ENCODE results near the gene DDX43. TPM values are rescaled to one million over a fixed set of nuclear protein-coding genes. Genes with fewer than 3 reads are reported as not detected.
"Not testable (repeated sequence)": the region's sequence is repeated elsewhere in the genome, so short reads cannot be mapped to it uniquely, and the experiment has no call there.

DDX43 gene
- total RNA-seq, 1 experiment from 2014 or later, result not detected

DNA sequence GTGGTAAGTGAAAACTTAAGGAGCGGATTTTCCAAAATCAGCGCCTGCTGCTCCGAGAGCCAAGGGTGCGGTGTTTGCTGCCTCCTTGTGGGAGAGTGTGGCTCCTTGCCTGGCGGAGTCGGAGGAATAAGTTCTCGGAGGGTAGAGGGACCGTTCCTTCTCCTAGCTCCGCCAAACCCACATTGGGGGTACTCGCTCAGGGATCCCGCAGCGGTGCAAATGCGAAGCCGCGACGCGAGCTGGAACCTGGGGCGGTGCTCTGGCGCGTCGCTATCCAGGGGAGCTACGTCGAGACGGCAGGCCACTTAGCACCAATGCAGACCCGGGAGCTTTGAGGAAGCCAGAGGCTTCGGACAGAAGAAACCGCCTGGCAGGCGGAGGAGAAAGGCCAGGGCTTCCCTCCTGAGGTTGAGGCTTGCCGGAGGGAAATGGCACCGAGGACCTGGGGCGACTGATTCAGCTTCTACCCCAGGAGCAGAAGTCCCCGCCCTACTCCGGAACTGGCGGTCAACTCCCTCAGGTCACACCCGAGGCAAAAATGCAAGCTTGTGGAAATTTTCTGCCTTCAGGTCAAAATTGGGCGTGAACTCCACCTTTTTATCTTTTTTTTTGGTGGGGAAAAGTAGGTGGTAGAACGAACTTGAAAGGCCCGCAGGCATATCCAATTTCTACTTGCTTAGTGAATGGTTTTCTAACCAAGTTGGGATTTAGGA, 5.7 kb upstream of the DDX43 start:
- DNase-seq (ENCODE audit: low spot score), result no peak

DNA sequence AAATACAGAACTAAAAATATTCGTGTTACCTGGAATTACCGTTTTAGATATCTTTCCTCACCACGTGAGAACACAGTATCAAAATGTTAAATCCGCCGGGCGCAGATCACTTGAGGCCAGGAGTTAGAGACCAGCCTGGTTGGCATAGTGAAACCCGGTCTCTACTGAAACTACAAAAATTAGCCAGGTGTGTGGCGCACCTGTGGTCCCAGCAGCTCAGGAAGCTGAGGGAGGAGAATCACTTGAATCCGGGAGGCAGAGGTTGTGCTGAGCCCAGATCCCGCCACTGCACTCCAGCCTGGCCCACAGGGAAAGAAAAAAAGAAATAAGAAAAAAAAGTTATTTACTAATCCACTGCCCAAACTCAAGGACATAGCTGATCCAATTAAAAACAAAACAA, 4.8 kb upstream of the DDX43 start:
- no peak for DNase-seq (ENCODE audit: low spot score)

DNA sequence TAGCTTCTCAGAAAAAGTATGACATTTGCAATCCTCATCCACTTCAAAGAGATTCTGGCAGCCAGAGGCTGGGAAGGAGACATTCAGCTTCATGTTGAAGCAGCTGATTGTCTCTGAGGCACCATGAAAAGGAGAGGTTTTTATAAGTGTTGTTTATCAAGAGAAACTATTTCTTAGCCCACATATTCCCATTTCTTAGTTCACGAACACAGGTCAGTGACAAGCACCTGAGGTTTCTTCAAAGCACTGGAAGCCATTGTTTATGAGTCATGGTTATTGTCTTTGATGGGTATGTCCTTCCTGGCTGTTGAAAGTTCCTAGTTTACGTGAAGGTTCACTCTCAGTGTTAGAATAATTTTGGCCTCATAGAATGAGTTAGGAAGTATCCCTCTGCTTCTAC, 3.0 kb upstream of the DDX43 start:
- no peak for DNase-seq (ENCODE audit: low spot score)

DNA sequence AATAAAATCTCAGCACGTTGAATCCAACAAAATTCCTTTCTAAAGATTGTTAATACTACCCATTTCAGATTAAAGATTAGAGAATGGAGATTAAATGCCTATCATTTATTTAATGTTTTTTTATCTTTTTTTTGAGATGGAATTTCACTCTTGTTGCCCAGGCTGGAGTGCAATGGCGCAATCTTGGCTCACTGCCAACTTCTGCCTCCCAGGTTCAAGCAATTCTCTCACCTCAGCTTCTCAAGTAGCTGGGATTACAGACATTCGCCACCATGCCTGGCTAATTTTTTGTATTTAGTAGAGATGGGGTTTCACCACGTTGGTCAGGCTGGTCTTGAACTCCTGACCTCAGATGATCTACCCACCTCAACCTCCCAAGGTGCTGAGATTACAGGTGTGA, 2.4 kb upstream of the DDX43 start:
- not testable (repeated sequence) for DNase-seq (ENCODE audit: low spot score)

DNA sequence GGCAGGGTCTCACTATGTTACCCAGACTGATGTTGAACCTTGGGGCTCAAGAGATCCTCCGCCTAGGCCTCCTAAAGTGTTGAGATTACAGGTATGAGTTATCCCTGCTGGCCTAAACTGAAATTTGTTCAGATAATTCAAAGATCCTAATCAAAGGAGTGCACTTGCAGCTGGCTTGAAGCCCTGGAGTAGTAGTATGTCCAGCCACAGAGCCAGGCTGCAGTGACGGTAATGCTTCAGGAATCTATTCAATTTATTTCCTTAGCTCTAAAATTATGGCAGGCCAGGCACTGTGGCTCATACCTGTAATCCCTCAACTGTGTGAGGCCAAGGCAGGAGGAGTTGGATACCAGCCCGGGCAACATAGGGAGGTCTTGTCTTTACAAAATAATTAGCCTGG, 1.4 kb upstream of the DDX43 start:
- DNase-seq (ENCODE audit: low spot score), result no peak

DNA sequence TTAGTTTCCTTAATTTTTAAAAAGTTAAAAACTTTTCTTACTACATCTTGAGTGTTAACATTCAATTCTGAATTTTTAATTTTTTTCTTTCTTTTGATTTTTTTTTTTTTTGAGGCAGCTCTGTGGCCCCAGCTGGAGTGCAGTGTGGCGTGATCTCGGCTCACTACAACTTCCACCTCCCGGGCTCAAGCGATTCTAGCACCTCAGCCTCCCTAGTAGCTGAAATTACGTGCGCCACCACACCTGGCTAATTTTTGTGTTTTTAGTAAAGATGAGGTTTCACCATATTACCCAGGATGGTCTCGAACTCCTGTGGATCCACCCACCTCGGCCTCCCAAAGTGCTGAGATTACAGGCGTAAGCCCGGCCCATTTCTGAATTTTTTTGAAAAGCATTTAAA, 1.2 kb downstream of the DDX43 start:
- DNase-seq (ENCODE audit: low spot score), result no peak

DNA sequence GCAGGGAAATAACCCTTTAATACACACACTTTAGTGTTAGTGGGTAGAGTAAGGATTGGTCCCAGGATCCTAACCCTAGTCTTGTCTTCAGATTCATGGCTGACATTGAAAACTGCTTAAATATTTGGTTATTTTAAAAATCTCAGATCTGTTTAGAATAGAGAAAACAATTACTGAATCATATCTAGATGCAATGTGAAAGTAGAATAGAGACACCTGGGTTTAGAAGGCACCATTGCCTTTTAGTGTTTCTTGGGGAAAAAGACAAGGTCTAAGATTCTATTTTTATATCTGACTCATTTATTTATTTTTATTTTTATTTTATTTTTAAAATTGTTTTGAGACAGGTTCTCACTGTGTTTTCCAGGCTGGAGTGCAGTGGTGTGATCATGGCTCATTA, 6.0 kb downstream of the DDX43 start:
- DNase-seq (ENCODE audit: low spot score), result no peak

DNA sequence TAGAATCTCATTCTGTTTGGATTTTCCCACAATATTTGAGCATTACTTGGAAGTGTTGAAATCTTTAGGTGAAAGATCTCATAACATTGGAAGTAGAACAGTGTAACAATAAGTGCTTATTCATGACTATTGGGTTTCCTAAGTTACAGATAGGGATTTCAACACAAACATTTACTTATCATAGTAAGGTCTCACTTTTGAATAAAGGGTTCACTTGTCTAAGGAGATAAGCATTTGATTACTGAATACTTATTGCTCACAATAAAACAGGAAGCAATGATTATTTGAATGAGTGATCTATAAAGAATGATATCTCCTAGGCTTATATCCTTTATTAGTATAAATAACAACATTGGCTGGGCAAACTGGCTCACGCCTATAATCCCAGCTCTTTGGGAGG, 14.8 kb downstream of the DDX43 start:
- no peak for DNase-seq (ENCODE audit: low spot score)

DNA sequence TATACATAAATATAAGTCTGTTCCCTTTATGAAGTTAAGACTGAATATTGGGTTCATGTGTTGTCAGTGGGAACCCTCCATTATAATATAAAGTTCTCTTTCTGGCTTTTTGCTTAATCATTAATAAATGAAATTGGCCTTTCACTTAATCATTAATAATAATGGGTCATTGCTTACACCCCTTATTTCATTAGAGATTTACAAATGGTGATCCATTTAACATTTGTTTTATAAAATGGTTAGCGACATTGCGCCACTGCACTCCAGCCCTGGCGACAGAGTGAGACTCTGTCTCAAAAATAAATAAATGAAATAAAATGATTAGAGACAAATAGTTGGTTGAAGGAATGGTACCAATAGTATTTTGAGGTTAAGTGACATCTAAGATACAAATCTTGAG, 18.5 kb downstream of the DDX43 start:
- DNase-seq (ENCODE audit: low spot score), result no peak

DNA sequence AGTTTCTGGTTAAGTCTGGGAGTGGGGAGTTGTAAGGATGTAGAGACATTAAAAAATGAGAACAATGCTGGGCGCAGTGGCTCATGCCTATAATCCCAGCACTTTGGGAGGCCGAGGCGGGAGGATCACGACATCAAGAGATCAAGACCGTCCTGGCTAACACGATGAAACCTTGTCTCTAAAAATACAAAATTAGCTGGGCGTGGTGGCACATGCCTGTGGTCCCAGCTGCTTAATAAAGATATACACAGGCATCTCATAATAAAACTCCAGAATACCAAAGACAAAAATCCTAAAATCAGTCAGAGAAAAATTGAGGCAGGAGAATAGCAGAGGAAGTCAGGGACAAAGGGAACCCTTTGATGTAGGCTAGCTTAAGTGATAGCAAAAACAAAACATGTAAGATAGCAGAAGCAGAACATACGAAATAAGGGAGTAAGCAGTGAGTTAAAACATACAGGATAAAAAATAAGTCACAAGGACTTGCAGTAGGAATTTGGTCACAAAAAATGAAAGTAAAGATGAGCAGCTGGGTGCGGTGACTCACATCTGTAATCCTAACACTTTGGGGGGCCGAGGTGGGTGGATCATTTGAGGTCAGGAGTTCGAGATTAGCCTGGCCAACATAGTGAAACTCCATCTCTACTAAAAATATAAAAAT, 23.6 kb downstream of the DDX43 start:
- DNase-seq (ENCODE audit: low spot score), result no peak

DNA sequence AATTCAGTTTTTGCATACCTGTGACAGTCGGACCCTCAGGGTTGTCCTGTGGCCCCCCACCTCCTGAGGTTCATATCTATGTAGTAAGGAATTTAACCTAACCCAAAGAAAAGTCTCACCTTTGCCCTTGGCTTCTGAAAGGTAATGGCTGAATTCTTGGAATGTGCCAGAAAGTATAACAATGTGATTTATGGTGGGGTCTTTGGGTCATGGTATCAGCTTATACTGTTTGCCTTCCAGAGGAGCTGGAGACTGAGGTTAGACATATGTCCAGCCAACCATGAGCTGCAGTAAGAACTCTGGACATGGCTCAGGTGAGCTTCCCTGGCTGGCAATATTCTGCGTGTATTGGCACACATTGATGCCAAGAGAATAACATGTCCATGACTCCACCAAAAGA, 26.9 kb downstream of the DDX43 start:
- no peak for DNase-seq (ENCODE audit: low spot score)

DNA sequence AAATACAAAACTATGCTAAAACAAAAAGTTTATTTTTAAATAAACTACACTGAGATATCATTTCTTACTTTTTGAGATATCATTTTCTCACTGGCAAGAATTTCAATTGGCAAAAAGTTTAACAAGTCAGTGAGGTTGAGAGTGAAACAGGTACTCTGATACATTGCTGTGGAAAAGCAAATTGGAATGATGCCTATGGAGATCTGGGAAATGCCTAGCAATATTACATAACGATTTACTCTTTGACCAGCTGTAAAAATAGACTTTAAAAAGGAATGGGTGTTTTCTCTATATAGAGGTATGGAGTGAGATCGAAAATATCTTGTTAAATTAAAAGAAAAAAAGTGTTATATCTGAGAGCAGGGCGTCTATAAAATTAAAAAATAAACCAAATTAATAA, 40.6 kb downstream of the DDX43 start:
- DNase-seq (ENCODE audit: low spot score), result no peak

DNA sequence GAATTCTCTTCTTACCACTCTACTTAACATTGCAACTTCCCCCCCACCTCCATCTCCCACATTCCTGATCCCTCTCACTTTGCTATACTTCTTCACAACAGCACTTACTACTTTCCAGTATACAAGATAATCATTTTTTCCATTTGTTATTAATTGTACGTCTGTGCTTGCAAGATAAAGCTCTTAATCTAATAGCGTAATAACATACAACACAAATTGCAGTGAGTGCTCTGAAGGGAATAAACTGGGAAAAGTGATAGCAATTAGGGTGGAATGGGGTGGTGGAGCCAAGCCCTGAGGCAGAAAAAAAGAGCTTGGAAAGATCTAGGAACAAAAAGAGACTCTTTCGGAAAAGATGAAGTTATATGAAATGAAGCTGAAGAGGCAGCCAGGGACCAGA, 48.9 kb downstream of the DDX43 start:
- no peak for DNase-seq (ENCODE audit: low spot score)

DNA sequence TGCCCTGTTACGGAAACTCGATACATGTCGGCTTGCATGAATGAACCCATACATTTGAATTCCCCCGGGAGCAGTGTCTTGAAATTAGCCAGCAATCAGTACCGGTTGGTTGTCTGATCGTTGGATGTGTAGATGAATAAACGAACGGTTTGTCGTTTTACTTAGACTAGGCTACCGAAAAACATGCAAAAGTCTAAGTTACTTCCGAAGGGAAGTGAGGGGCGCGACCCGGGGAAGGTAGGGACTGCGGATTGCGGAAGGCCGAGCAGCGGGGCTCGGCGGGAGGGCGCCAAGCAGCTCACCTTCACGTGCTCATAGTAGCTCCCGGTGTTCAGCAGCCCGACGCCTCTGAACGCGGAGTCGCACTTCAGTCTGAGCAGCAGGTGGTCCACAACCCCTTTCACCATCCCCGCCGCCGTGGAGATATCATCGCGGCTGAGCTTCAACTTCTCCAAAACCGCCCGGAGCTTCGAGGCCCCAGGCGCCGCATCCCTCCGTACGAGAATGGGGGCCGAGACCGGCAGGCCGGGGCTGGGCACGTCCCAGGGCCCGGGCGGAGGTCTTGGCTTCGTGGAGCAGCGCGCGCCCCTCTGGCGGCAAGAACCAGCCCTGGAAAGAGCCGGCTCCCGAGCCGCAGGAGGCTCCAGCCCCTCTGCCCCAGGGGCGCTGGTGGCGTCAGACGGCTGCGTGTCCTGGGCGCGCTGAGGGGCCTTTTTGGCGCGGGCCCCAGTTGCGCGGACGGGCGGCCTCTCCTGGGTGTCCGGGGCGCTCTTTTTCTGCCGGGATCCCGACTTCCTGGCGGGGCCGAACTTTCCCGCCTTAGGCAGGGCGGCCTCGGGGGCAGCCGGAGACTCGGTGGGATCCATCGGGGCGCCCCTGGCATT, 56.8 kb downstream of the DDX43 start:
- DNase-seq (ENCODE audit: low spot score), result no peak

DNA sequence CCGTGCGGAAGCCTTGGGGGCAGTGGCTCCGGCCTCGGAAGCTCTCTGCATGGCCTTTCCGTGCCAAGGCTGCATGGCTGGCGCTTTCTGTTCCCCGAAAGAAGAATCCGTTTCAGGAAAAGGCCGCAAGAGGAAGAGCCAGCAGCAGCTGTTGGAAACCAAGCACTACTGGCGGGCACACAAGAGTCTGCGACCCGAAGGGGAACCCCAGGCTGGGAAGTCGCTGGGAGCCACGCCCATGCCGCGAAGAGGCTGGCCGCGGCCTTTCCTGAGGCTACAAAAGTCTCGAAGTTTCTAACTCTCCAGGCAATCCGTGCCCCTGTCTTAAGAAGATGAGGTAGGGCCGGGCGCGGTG, 57.5 kb downstream of the DDX43 start, which contains the start of gene CGAS:
TSS of gene CGAS (minus strand) at position 191 of the 355 bp plus-strand sequence. CDS start at position 75, 116 bp downstream.
- no peak for DNase-seq (ENCODE audit: low spot score)

DNA sequence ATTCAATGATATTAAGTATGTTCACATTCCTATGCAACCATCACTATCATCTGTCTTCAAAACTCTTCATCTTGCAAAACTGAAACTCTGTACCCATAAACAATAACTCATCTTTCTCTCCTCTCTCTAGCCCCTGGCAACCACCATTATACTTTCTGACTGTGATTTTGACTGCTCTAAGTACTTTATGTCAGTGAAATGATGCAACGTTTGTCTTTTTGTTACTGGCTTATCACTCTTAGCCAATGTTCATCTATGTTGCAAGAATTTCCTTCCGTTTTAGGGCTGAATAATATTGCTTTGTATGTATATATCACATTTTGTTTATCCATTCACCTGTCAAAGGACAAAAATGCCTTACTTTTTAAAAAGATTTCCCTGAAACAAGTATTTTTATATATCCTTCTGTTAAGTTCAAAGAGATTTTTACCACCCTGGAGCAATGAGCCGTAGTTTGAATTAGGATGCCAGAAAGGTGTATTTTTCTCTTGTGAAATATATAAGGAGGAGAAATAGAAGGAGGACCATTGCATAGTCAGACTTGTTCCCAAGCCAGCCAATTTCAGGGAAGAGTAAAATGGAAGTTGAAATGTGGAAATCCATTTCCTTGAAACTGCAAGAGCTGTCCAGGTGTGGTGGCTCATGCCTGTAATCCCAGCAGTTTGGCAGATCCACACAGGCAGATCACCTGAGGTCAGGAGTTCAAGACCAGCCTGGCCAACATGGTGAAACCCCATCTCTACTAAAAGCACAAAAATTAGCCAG, 61.4 kb downstream of the DDX43 start:
- DNase-seq (ENCODE audit: low spot score), result no peak

DNA sequence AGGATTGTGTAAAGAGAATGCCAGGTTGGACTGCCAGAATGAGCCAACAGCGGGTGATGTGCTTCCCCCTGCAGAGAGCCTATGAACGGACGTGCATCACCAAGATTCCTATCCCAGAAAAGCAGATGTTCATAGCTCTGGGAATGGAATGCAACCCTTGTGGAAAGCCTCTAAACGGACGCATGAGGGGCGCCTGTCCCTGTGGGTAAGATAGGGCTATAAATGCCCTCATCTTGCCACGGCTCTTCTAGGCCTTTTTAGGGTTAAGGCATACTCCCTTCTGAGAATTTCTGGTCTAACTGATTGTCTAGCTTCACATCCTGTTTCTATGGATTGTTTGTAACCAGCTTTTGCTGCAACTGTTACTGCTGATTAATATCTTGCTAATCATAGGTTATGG, 64.8 kb downstream of the DDX43 start:
- not testable (repeated sequence) for DNase-seq (ENCODE audit: low spot score)

DNA sequence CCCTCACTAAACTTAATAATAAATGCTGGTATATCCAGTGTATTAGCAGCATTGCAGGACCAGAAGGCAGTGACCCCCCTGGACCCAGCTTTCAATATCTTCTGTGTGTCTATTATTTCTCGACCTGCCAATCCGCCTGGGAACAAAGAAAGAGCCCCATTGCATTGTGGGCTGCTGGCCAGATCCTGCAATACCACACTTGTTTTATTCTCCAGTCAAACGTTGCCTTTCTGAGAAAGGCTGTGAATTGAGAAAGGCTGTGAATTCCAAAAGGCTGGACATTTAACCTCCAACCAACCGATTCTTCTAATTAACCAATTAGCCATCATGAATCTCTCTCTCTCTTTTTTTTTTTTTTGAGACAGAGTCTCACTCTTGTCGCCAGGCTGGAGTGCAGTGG, 65.4 kb downstream of the DDX43 start:
- no peak for DNase-seq (ENCODE audit: low spot score)

DNA sequence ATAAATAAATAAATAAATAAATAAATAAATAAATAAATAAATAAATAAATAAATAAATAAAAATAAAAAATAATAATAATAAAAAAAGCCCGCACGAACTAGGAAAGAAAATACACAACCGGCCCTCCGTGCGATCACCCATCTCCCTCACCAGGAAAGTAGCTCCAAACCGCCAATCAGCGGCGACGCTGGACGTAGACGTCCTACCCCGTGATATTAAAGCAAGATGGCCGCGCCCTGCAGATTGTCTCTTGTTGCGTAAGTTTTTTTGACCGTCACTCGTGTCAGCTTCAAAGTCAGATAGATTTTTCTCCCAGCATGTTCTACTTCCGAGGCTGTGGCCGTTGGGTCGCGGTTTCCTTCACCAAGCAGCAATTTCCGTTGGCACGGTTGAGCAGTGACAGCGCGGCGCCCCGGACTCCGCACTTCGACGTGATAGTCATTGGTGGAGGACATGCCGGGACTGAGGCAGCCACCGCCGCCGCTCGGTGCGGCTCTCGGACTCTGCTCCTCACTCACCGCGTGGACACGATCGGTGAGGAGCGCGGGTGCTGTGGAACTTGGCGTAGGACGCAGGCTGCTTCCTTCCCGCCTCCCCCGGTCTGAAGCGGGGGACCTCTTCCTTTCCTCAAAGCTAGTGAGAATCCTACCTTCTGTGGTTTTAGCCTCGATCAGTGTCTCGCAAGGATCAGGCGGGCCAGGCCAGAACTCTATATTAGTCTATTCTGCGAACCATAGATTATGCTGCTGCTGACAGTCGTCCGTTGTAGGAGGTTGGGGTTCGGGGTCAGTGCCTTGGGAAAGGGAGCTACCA, 67.1 kb downstream of the DDX43 start, which contains the start of gene MTO1:
TSS of gene MTO1 (plus strand) at position 201 of the 814 bp plus-strand sequence. CDS start at position 319, 118 bp downstream.
- peak; percentile 77 for DNase-seq (ENCODE audit: low spot score)

All from H4 (cell line).